ENCODE results near the gene SEMA4A.
"Not testable (repeated sequence)": the region's sequence is repeated elsewhere in the genome, so short reads cannot be mapped to it uniquely, and the experiment has no call there.

SEMA4A gene

DNA sequence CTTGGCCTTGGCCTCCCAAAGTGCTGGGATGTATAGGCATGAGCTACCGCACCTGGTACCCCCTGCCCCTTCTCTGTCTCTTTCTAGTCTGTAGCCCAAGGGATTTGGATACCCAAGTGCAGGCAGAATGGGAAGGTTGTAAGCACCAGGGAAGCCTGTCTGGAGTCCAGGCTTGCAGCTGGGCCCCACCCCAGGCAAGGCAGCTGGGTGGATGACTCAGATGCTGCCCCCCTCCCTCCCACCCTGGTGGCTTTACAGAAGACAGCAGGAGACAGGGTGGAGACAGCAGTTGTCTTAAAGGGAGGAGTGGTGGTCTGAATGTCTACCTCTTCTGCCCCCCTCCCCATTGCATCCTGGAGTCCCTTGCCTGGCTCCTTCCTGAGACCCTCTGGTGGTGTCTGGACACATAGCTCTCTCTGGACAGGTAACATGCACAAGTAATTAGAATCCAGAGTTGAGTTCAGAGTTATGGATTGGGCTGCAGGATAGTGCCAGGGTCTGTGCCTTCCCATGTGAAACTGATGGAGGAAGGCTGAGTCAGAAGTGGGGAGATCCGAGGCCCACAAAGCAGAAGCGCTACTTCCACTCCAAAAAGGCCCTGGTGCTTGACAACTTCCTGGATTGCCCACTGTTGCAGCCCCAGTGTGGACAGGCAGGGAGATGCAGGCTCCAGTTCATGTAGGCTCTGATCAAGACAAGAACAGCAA lies 33.7 kb upstream of the SEMA4A start:
- no peak for DNase-seq (ENCODE audit: low read depth)

DNA sequence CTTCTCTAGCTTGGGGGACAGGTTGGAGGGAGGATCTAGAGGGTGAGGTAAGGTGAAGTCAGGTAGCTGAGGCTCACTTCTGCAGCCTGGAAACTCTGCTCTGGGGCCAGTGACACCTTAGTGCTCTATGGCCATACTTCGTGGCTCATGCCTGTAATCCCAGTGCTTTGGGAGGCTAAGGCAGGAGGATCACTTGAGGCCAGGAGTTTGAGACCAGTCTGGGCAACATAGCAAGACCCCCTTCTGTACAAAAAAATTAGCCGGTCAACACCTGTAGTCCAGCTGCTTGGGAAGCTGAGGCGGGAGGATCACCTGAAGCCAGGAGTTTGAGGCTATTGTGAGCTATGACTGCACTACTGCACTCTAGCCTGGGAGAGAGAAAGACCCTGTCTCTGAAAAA lies 33.1 kb upstream of the SEMA4A start:
- DNase-seq (ENCODE audit: low read depth): no peak

DNA sequence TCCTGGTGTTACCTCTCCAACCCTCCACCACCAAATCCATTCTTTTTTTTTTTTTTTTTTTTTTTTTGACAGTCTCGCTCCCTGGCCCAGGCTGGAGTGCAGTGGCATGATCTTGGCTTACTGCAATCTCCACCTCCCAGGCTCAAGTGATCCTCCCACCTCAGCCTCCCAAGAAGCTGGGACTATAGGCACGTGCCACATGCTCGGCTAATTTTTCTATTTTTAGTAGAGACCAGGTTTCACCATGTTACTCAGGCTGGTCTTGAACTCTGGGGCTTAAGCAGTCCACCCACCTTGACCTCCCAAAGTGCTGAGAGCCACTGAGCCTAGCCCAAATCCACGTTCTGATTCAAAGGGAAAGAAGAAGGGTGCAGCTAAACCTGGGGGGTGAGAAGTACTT lies 32.4 kb upstream of the SEMA4A start:
- DNase-seq (ENCODE audit: low read depth): not testable (repeated sequence)

DNA sequence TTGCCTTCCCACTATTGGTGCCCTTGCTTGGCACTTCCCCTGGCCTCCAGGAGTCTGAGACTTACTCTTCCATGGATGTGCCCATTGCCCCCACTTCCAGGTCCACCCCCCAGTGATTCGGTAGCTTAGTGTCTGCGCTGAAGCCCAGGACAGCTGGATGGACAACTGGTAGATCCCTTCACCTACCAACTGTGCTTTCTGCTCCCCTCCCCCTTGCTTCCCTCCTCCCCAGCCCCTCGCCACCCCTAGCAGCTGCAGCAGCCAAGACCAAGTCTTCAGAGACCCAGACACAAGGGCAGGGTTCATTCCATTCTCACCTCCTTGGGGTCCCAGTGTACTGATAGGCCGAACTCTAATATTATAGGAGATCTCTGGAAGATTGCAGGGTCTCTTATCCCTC lies 31.9 kb upstream of the SEMA4A start:
- no peak for DNase-seq (ENCODE audit: low read depth)

DNA sequence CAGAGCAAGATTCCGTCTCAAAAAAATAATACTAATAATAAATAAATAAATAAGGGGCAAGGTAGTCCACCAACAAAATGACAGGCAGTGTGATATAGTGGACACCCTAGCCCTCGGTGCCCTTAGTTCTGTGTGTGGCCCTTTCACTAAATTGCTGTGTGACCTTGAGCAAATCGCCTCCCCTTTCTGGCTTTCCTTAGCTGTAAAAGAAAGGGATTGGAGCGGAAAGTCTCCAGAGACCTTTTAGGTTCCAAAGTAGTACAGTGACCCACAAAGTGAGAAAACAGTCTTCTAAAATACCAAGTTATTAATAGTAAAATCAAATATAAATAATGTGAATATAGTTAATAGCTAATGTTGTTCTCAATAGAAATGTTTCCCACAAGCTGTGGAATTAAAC lies 31.3 kb upstream of the SEMA4A start:
- DNase-seq (ENCODE audit: low read depth): no peak

DNA sequence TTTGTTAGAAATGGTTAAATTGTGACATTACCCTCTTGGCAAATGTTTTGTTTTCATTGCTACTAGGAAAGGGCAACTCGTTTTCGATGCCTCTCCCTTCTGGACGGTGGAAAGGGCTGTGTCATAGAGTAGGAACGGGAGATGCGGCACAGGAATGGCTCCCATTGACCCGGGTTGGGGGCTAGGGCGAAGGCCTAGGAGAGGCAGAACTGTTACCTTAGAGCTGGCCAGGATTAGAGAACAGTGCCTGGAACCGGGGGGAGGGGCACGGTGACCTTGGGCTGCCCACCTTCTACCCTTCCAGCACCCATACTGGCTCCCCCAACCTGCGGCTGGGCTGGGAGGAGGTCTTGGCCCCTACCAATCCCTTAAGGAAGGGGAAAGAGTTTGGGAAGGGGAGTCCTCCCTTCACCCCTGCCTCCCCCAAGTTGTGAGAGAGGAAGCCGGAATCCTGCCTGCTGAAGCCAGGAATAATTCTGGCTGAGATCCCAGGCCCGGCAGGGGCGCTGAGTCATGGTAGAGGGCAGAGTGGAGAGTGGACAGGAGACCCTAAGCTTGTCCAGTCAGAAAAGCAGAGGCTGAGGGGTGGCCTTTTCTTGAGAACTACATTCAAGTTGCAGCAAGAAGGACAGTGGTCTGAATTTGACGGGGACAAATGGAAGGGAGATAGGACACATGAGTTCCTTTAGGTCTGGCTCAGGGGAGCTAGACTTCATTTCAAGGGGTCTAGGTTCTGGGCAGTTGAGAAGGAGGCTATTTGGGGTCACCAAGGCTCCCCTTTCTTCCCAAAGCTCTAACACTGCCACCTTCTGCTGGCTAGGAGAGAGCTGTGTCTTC lies 30.6 kb upstream of the SEMA4A start:
- DNase-seq (ENCODE audit: low read depth): peak; percentile 90

DNA sequence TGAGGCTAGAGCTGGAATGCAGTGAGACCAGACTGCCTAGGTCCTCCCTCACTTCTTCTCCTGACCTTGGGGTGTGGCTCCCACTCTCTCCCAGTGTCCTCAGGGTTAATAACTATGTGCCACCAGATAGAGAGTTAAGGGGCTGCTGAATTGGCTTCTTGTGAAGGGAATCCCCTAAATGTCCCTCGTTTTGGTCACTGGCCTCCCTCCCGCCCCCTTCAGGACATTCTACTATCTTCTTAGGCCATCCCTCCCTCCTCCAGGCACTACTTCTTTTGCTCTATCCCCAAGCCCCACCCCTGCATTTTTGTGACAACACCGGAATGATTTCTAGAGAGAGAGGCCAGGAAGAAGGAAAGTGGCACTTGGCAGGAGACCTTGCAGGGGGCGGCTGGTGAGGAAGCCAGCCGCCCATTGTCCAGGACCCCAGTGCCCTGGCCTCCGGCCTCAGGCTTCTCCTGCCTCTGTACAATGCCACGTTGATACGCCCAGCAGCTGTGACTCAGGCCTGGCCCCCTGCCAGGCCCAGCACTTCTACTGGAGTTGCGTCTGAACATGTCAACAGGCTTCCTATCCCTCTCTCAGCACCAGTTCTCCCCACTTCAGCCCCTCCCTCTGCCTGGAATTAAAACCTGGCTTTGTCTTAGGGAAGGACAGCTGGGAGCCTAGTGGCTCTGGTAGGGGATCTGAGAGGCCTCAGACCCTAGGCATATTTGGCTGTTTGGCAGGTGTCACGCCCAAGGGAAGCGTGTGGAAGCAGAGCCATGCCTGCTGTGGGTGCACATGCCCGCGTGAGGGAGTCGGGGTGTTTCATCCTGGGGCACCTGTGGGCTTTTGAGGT lies 29.8 kb upstream of the SEMA4A start:
- peak; percentile 98 for DNase-seq (ENCODE audit: low read depth)

DNA sequence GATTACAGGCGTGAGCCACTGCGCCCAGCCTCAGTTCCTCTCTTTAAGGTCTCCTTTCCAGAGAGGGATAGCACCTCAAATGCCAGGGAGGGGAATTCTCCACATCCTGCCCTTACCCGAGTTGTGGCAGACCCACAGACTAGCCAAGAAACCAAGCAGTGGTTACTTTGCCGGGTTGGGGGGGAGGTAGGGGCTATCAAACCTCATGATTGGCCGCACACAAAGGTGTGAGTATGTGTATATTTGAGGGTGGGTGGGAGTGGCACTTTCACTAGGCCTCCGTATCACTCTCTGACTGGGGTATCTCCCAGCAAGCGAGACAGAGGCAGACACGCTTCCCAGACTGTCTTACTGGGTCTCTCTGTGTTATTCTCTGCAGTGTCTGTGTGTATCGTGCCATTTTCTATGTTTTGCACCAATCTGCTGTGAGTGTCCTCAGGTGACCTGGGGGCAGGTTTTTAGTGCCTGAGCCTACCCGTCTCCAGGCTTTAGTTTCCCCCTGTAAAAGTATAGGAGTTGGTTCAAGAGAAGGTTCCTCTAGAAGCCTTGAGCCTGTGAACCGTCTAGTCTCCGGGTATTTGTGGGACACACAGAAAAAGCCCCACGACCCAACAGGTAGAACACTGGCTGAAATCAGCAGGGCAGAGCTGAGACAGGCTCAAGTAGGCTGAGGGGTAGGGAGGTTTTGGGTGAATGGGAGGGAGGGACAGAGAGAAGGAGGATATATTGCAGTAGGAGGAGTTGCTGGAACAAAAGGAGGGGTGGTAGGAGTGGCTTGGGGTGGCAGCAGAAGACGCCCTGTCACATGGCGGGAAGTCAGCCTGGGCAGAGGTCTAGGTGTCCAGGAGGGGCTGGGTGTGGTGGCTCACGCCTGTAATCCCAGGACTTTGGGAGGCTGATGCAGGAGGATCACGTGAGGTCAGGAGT lies 28.6 kb upstream of the SEMA4A start:
- DNase-seq (ENCODE audit: low read depth): no peak

DNA sequence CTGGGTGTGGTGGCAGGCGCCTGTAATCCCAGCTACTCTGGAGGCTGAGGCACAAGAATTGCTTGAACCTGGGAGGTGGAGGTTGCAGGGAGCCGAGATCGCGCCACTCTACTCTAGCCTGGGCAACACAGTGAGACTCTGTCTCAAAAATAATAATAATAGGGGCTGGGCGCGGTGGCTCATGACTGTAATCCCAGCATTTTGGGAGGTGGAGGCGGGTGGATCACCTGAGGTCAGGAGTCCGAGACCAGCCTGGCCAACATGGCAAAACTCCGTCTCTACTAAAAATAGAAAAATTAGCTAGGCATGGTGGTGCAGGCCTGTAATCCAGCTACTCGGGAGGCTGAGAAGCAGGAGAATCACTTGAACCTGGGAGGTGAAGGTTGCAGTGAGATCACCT lies 27.8 kb upstream of the SEMA4A start:
- not testable (repeated sequence) for DNase-seq (ENCODE audit: low read depth)

DNA sequence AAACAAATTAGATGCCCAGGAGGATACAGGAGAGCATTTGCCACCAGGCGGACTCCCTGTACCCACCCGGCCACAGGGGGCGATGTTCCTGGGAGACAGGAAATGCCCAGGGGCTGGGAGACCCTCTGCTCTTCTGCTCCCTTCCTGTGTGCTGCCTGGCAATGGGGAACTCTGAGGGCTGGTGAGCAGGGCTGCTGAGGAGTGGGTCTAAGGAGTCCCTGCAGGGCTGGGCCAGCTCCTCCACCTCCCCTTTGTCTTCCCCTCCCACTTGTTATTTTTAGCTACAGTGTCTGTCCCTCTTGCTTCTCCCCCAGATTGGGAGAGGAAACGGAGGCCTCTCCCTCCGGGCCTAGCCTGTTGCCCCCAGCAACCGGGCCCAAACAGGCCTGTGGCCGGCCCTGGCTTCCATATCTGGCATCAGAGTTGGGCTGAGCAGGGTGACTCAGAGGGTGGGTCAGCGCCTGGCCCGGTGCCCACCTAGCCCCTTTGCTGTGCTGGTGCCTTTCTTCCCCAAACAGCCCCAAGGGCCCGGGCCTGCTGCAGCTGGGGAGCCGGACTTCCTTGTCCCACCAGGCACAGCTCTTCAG lies 27.2 kb upstream of the SEMA4A start:
- DNase-seq (ENCODE audit: low read depth): peak; percentile 97

DNA sequence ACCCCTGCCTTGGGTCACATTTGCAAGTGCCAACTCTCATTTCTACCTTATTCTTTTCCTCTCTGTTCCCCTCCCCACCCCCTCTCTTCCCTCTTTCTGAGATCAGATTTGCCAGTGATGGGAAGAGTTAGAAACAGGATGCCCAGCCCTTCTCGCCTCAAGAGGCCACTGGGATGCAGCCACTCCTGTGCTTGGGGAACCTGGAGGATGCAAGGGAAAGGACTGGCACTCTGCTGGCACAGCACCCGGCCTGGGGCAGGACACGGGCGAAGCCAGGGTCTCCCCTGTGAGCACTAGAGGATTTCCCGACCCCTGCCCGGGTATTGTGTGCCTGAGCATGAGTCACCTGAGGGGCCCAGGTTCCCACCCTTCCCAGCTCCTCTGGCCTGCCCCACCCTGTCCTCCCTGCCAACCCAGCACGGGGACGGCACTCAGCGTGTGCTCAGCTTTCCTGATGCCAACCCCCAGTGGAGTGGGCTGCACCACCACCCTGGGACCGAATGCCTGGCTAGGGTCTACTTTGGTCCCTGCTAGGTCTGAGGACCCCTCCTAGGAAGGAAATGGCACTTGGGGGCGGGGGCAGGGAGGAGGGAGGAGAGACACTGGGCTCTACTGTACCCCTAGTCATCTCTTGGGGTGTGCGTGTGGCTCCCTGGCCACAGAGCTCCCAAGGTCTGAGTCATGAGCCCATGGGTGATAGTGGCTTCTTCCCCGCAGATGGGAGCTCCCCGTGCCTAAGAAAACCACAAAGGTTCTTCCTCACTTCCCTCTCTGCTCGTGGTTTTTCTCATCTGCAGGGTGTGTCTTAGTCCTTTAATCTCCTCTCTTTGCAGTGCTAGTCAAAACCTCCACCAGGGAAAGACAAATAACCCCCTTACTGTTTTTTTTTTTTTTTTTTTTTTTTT lies 26.5 kb upstream of the SEMA4A start:
- peak; percentile 96 for DNase-seq (ENCODE audit: low read depth)

DNA sequence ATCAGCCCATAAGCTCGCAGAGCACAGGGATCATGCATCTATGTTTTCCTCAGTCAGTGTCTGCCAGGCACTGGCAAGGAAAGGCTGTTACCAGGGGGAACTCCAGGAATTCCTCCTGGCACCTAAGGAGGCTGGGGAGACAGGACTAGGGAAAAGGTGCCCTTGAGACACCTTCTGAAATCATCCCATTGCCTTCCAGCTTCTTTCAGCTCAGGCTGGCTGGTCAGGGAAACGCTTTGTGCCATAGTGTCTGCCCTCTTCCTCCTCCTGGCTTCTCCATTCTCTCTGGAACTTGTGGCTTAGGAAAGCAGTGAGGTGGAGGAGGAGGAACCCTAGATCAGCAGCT lies 25.1 kb upstream of the SEMA4A start:
- DNase-seq (ENCODE audit: low read depth): no peak

DNA sequence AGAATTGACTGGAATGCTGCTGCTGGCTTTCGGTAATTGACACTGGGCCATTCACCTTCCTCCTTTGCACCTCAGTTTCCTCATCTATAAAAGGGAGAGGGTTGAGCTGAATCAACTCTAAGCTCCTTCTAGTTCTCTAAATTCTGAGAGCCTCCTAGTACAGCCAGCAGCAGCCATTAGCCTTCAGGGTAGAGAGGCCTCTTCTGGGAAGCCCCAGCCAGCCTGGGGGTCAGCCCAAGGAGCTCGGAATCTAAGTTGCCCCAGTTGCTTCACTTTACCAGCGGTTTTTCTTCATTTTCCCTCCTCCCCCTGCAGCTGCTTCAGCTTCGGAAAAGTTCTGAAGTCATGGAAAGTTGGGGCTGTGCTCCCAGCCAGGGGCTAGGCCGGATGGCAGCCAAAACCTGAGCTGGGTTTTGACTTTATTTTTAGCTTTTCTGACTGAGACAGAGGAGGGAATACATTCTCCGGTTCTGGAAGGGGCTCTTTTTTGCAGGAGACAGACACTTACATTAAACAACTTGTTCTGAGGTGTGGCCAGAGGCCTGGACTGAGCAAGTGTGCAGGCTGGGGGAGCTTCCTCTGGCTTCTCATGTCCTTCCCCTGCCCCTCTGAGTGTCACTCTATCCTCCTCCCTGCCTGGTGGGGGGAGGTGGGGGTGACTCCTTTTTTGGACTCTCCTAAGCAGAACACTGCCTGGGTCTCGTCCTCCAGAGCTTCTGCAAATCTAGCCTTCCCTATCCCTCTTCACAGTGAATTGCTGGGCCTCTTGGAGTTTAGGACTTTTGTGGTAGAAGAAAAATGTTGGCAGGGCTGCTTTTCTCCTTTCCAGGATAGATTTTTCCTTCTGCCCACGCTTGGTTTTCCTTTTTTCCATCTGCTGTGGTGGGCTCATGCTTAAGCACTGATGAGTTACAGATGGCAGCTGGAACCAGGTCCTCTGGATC lies 24.5 kb upstream of the SEMA4A start:
- DNase-seq (ENCODE audit: low read depth): no peak

DNA sequence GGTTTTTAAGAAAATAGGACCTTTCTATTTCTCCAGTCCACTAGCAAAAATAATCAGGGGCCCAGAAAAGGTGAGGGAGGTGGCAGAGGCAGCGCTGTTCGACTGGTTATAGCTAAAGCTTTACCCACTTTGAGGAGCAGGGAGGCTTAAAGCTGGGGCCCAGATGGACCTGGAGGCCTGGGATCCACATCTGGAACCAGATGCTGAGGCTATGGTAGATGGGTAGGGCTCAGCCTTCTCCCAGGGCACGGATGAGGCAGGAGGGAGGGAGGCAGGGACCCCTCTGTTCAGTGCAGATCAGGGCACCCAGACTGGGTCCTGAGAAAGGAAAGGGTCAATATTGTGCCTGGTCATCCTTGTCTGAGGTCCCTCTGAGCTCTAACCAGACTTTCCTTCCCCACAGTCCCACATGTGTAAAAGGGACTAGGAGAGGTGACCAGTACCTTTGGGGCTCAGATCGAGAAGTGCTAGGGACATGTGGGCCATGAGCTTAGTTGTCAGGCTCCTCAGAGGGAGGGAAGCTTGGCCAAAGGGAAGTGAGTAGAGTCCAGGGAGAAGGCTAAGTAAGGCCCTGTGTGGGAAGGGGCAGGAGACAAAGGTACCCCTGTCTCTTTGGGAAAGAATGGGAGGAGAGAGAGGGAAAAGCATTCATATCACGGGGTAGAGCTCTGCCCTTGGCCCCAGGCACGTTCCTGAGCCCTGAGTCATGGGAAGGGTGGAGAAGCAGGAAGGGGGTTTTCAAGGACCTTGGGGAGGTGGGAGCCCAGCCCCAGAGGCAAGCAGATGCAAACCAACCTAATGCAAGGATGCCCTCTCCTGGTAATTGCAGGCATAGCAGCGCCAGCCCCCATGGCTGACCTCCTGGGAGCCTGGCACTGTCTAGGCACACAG lies 23.5 kb upstream of the SEMA4A start:
- peak; percentile 97 for DNase-seq (ENCODE audit: low read depth)

DNA sequence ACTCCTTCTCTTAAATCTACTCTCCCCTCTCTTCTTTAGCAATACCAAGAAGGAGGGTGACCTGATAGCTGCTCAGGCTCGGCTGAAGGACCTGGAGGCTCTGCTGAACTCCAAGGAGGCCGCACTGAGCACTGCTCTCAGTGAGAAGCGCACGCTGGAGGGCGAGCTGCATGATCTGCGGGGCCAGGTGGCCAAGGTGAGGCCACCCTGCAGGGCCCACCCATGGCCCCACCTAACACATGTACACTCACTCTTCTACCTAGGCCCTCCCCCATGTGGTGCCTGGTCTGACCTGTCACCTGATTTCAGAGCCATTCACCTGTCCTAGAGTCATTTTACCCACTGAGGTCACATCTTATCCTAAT lies 22.8 kb upstream of the SEMA4A start:
- no peak for DNase-seq (ENCODE audit: low read depth)

DNA sequence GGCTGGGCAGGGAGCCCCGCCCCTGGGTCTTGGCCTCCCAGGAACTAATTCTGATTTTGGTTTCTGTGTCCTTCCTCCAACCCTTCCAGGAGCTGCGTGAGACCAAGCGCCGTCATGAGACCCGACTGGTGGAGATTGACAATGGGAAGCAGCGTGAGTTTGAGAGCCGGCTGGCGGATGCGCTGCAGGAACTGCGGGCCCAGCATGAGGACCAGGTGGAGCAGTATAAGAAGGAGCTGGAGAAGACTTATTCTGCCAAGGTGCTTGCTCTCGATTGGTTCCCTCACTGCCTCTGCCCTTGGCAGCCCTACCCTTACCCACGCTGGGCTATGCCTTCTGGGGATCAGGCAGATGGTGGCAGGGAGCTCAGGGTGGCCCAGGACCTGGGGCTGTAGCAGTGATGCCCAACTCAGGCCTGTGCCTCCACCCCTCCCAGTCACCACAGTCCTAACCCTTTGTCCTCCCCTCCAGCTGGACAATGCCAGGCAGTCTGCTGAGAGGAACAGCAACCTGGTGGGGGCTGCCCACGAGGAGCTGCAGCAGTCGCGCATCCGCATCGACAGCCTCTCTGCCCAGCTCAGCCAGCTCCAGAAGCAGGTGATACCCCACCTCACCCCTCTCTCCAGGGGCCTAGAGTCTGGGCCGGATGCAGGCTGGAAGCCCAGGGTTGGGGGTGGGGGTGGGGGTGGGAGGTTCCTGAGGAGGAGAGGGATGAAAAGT lies 18.5 kb upstream of the SEMA4A start:
- no peak for DNase-seq (ENCODE audit: low read depth)

Data from GM04504 (cell line).